H9 (cell line): Measurements from ENCODE around the gene PRRG3. TPM values are rescaled to one million over a fixed set of nuclear protein-coding genes. Genes with fewer than 3 reads are reported as not detected.

Source experiments
- DNase-seq: peaks from one replicate; pipeline ENCODE4 v3.0.0-alpha.2; 2017
- H2AFZ ChIP-seq: one replicate; pipeline ENCODE4 v1.6.1; 2013; ENCODE audit warnings: mild to moderate bottlenecking, low read length, control low read depth, moderate library complexity
- H2AK5ac ChIP-seq: 2 replicates; pipeline ENCODE4 v1.6.1; 2013; ENCODE audit warnings: low read length, control low read depth, mixed read lengths; ENCODE audit not compliant: insufficient read length
- H2BK120ac ChIP-seq: one replicate; pipeline ENCODE4 v1.6.1; 2013; ENCODE audit warnings: low read depth, mild to moderate bottlenecking, low read length, control low read depth, inconsistent platforms; ENCODE audit not compliant: poor library complexity, severe bottlenecking
- H2BK12ac ChIP-seq: 2 replicates; pipeline ENCODE4 v1.6.1; 2013; ENCODE audit warnings: low read length, control low read depth, mixed read lengths, low read depth; ENCODE audit not compliant: insufficient read length
- H2BK15ac ChIP-seq: 2 replicates; pipeline ENCODE4 v1.6.1; 2013; ENCODE audit warnings: low read depth, low read length, control low read depth
- H2BK20ac ChIP-seq: one replicate; pipeline ENCODE4 v1.6.1; 2013; ENCODE audit warnings: low read depth, mild to moderate bottlenecking, low read length, control low read depth, inconsistent platforms; ENCODE audit not compliant: poor library complexity, severe bottlenecking
- H2BK5ac ChIP-seq: 2 replicates; pipeline ENCODE4 v1.6.1; 2013; ENCODE audit warnings: low read length, control low read depth, mixed read lengths; ENCODE audit not compliant: insufficient read length
- H3K14ac ChIP-seq: 2 replicates; pipeline ENCODE4 v1.6.1; 2013; ENCODE audit warnings: low read length, control low read depth; ENCODE audit not compliant: insufficient read depth
- H3K18ac ChIP-seq: 2 replicates; pipeline ENCODE4 v1.6.1; 2013; ENCODE audit warnings: low read depth, mild to moderate bottlenecking, mixed read lengths, low read length, control low read depth; ENCODE audit not compliant: insufficient read length
- H3K23ac ChIP-seq: 2 replicates; pipeline ENCODE4 v1.6.1; 2013; ENCODE audit warnings: low read length, control low read depth, mixed read lengths, low read depth; ENCODE audit not compliant: insufficient read length
- H3K23me2 ChIP-seq: 2 replicates; pipeline ENCODE4 v1.6.1; 2013; ENCODE audit warnings: low read depth, mild to moderate bottlenecking, mixed read lengths, low read length, control low read depth; ENCODE audit not compliant: insufficient read length, poor library complexity, severe bottlenecking
- H3K27ac ChIP-seq: 2 replicates; pipeline ENCODE4 v1.5.1; 2013; ENCODE audit warnings: low read length, control low read depth, mixed read lengths, low read depth; ENCODE audit not compliant: insufficient read length
- H3K27me3 ChIP-seq: 2 replicates; pipeline ENCODE4 v1.6.1; 2013; ENCODE audit warnings: low read length, control low read depth, inconsistent platforms; ENCODE audit not compliant: insufficient read depth
- H3K4ac ChIP-seq: 2 replicates; pipeline ENCODE4 v1.6.1; 2013; ENCODE audit warnings: low read depth, mild to moderate bottlenecking, control low read depth, inconsistent platforms, low read length, moderate library complexity
- H3K4me1 ChIP-seq: 2 replicates; pipeline ENCODE4 v1.6.1; 2013; ENCODE audit warnings: low read length, control low read depth, inconsistent platforms; ENCODE audit not compliant: insufficient read depth
- H3K4me2 ChIP-seq: 2 replicates; pipeline ENCODE4 v1.6.1; 2013; ENCODE audit warnings: low read length, control low read depth, mixed read lengths; ENCODE audit not compliant: insufficient read length, insufficient read depth
- H3K56ac ChIP-seq: 2 replicates; pipeline ENCODE4 v1.6.1; 2013; ENCODE audit warnings: low read depth, mild to moderate bottlenecking, mixed read lengths, low read length, control low read depth; ENCODE audit not compliant: insufficient read length
- H3K79me1 ChIP-seq: 2 replicates; pipeline ENCODE4 v1.6.1; 2013; ENCODE audit warnings: low read depth, mild to moderate bottlenecking, moderate library complexity, low read length, control low read depth, inconsistent platforms; ENCODE audit not compliant: insufficient read depth, poor library complexity, severe bottlenecking
- H3K79me2 ChIP-seq: 2 replicates; pipeline ENCODE4 v1.6.1; 2013; ENCODE audit warnings: low read length, control low read depth, inconsistent platforms; ENCODE audit not compliant: insufficient read depth
- H3K9ac ChIP-seq: 2 replicates; pipeline ENCODE4 v1.6.1; 2013; ENCODE audit warnings: low read length, control low read depth, mixed read lengths; ENCODE audit not compliant: insufficient read length; ENCODE audit errors: extremely low read depth
- H3K9me3 ChIP-seq: one replicate; pipeline ENCODE4 v1.6.1; 2013; ENCODE audit warnings: low read depth, low read length, inconsistent platforms; ENCODE audit not compliant: control insufficient read depth
- H3T11ph ChIP-seq: one replicate; pipeline ENCODE4 v1.6.1; 2013; ENCODE audit warnings: mild to moderate bottlenecking, low read length, control low read depth, inconsistent platforms
- H4K20me1 ChIP-seq: one replicate; pipeline ENCODE4 v1.6.1; 2013; ENCODE audit not compliant: control insufficient read depth, insufficient read length, insufficient read depth
- H4K5ac ChIP-seq: 2 replicates; pipeline ENCODE4 v1.6.1; 2013; ENCODE audit warnings: low read depth, mild to moderate bottlenecking, mixed read lengths, low read length, control low read depth; ENCODE audit not compliant: insufficient read length
- H4K8ac ChIP-seq: replicated peaks from 2 replicates; pipeline ENCODE4 v1.6.1; 2013; ENCODE audit warnings: low read length, control low read depth, mixed read lengths, low read depth; ENCODE audit not compliant: insufficient read length
- H4K91ac ChIP-seq: 2 replicates; pipeline ENCODE4 v1.6.1; 2013; ENCODE audit warnings: low read depth, mild to moderate bottlenecking, moderate library complexity, mixed read lengths, low read length, control low read depth; ENCODE audit not compliant: insufficient read length
- H3K27ac Mint-ChIP-seq, 3 experiments: 2 replicates in 2 of 3; 3 replicates in 1 of 3; pipeline ENCODE4 v1.8.0; 2020 to 2021; ENCODE audit warnings: mixed read lengths in 3 of 3, mild to moderate bottlenecking in 1 of 3, moderate library complexity in 1 of 3
- H3K27me3 Mint-ChIP-seq: 2 replicates; pipeline ENCODE4 v1.8.0; 2021; ENCODE audit warnings: low read depth, mild to moderate bottlenecking, moderate library complexity, mixed read lengths
- H3K36me3 Mint-ChIP-seq, 3 experiments: 2 replicates in 2 of 3; 3 replicates in 1 of 3; pipeline ENCODE4 v1.8.0; 2020 to 2021; ENCODE audit warnings: low read depth in 3 of 3, mixed read lengths in 3 of 3; ENCODE audit not compliant: insufficient read depth in 1 of 3
- H3K4me1 Mint-ChIP-seq, 2 experiments: 2 replicates each; pipeline ENCODE4 v1.8.0; 2020; ENCODE audit warnings: mixed read lengths in 2 of 2
- H3K4me3 Mint-ChIP-seq, 2 experiments: 2 replicates in 1 of 2; 3 replicates in 1 of 2; pipeline ENCODE4 v1.8.0; 2020 to 2021; ENCODE audit warnings: mild to moderate bottlenecking in 2 of 2, mixed read lengths in 2 of 2, moderate library complexity in 1 of 2
- H3K9me3 Mint-ChIP-seq, 2 experiments: 2 replicates in 1 of 2; 3 replicates in 1 of 2; pipeline ENCODE4 v1.8.0; 2020; ENCODE audit warnings: mild to moderate bottlenecking in 2 of 2, mixed read lengths in 2 of 2, moderate library complexity in 1 of 2
- CTCF ChIP-seq: fragments of 200-600 bp; sonication (generic); conservative IDR thresholded peaks from 3 replicates; pipeline ENCODE4 v1.8.0; 2021; ENCODE audit warnings: antibody characterized with exemption, mild to moderate bottlenecking
- WGBS: extraction: QIAGEN DNeasy Blood & Tissue Kit; methylation state at CpG from one replicate; pipeline ENCODE4 v1.1.7; 2013; ENCODE audit warnings: missing lambda C conversion rate, low lambda C conversion rate, mixed read lengths; ENCODE audit not compliant: insufficient read length; ENCODE audit errors: extremely low coverage; 5-methylcytosine and 5-hydroxymethylcytosine counted together
- total RNA-seq: library from RNA; stranded (reverse); gene quantifications from 2 replicates; pipeline ENCODE4 v1.2.1, GENCODE V29; 2021

PRRG3 gene
- total RNA-seq, 1 experiment from 2014 or later = 4.9 TPM

- no peak overlapping the region for H3K9ac ChIP-seq
- no peaks in the 10 kb centered on the region for H3K79me2 ChIP-seq
- H3K27ac Mint-ChIP-seq = no peak overlapping the region
- peaks cover 76 to 84% of the 10 kb centered on the region in 2 experiments for H3K9me3 Mint-ChIP-seq
- H4K8ac ChIP-seq = no peak overlapping the region
- no peaks in the 10 kb centered on the region for H4K20me1 ChIP-seq
- no peak overlapping the region for H3K4me3 Mint-ChIP-seq
- TF ChIP-seq CTCF = no peak
- no peak overlapping the region for H2BK120ac ChIP-seq
- no peak overlapping the region for H2BK15ac ChIP-seq
- no peaks in the 10 kb centered on the region for H3K4me1 ChIP-seq
- H3K27me3 Mint-ChIP-seq = peaks cover 6% of the 10 kb centered on the region
- H3K23ac ChIP-seq = no peak overlapping the region
- no peak overlapping the region for H3K4ac ChIP-seq
- H3K9me3 ChIP-seq = peaks cover 63% of the 10 kb centered on the region
- H2BK12ac ChIP-seq = no peak overlapping the region
- peaks cover 0 to 2% (median 0%) of the 10 kb centered on the region in 3 experiments; a peak in 2 of 7 replicates for H3K36me3 Mint-ChIP-seq
- H3K14ac ChIP-seq = no peak overlapping the region
- H3K27me3 ChIP-seq = no peaks in the 10 kb centered on the region
- no peak overlapping the region for H2AFZ ChIP-seq
- H4K5ac ChIP-seq = no peak overlapping the region
- H3K4me1 Mint-ChIP-seq = peaks cover 3 to 4% of the 10 kb centered on the region in 2 experiments; a peak in 1 of 4 replicates
- no peak overlapping the region for H2BK20ac ChIP-seq
- no peak for DNase-seq
- no peak overlapping the region for H3K18ac ChIP-seq
- H4K91ac ChIP-seq = no peak overlapping the region
- no peak overlapping the region for H3K4me2 ChIP-seq
- no CpG with 5 or more reads among the region's 4 CpGs for WGBS
- H2AK5ac ChIP-seq = no peak overlapping the region
- H3K56ac ChIP-seq = no peak overlapping the region
- H3K27ac ChIP-seq = no peak overlapping the region
- H2BK5ac ChIP-seq = no peak overlapping the region
- no peaks in the 10 kb centered on the region for H3K79me1 ChIP-seq
- no peaks in the 10 kb centered on the region for H3K23me2 ChIP-seq
- H3T11ph ChIP-seq = no peak overlapping the region
Observed at GRCh38 chrX:151676196-151676595, 19.1 kb upstream of the PRRG3 start.
